Measurements from ENCODE around the gene KCTD2. TPM values are rescaled to one million over a fixed set of nuclear protein-coding genes. Genes with fewer than 3 reads are reported as not detected.

KCTD2 gene
- total and polyA plus RNA-seq, 2 experiments from 2014 or later = 12.7 to 19.1 TPM

DNA sequence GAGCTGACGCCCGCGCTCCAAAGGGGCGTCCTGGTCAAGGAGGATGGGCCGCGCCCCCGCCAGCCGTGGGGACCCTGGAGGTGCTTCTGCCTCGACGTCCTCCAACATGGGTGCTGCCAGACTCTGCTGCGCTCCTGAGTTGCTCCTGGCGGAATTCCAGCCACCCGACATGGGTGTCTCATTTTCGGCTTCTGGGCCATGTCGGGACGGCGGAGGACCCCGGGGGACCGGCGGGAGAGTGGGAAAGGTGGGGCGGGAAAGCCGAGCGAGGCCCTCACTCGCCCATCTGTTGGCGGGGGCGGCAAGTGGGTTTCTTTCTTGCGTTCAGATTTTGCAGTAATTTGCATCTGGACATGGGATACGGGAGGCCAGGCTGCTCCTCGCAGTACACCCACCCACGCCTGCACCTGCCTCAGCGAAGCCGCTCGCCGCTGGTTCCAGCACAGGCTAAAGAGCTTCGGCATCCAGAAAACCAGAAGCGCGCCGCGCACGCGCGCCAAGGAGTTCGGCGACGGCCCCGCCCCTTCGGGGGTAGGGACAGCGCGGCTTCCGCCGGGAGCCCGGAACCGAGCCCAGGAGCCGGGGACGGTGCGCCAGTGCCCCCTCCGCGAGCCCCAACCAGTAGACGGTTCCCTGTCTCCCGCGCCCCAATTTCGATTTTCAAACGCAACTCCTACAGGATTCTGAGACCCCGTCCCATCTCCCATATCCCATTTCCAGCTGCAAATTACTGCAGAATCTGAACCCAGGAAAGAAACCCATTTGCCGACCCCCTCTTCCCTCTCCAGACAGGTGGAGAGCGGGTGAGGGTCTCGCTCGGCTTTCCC lies 62.6 kb downstream of the KCTD2 start, which contains the start of gene ARMC7:
Gene ARMC7, plus strand, starts transcription at position 563 of the 827 bp plus-strand sequence. CDS start 320 bp downstream, outside the sequence.
- no peaks in the 10 kb centered on the region for H3K36me3 ChIP-seq (replicated peaks; ENCODE audit: insufficient read depth, low read depth)
- no peaks in the 10 kb centered on the region for H3K9me3 ChIP-seq (ENCODE audit: low read depth)
- TF ChIP-seq EZH2 (IDR thresholded peaks at IDR 0.05; ENCODE audit: borderline replicate concordance) = no peak
- TF ChIP-seq, protein P1, sequence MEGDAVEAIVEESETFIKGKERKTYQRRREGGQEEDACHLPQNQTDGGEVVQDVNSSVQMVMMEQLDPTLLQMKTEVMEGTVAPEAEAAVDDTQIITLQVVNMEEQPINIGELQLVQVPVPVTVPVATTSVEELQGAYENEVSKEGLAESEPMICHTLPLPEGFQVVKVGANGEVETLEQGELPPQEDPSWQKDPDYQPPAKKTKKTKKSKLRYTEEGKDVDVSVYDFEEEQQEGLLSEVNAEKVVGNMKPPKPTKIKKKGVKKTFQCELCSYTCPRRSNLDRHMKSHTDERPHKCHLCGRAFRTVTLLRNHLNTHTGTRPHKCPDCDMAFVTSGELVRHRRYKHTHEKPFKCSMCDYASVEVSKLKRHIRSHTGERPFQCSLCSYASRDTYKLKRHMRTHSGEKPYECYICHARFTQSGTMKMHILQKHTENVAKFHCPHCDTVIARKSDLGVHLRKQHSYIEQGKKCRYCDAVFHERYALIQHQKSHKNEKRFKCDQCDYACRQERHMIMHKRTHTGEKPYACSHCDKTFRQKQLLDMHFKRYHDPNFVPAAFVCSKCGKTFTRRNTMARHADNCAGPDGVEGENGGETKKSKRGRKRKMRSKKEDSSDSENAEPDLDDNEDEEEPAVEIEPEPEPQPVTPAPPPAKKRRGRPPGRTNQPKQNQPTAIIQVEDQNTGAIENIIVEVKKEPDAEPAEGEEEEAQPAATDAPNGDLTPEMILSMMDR (IDR thresholded peaks at IDR 0.05; ENCODE audit: poor library complexity) = no peak
- no peak for TF ChIP-seq EZH2phosphoT487 (IDR thresholded peaks at IDR 0.05; ENCODE audit: low read depth, severe bottlenecking, unreplicated experiment)
- peak; percentile 95 for DNase-seq (ENCODE audit: low spot score)
- H3K27me3 ChIP-seq = no peaks in the 10 kb centered on the region
- H3K27ac ChIP-seq = peak within 1 kb of the TSS; percentile 47
- no peaks in the 10 kb centered on the region for H3K9me2 ChIP-seq (replicated peaks; ENCODE audit: insufficient read depth)
- H2AFZ ChIP-seq = peak within 1 kb of the TSS; percentile 96
- H4K20me1 ChIP-seq (ENCODE audit: insufficient read depth, poor library complexity, severe bottlenecking) = no peaks in the 10 kb centered on the region
- peak within 1 kb of the TSS; percentile 98 for H3K4me2 ChIP-seq
- under 1% methylated on average over 61 of the region's 68 CpGs for WGBS (ENCODE audit: low lambda C conversion rate, missing lambda C conversion rate)
- peaks cover 27% of the 10 kb centered on the region for H3K79me2 ChIP-seq
- peak within 1 kb of the TSS; percentile 68 for H3K4me3 ChIP-seq
- peaks cover 16% of the 10 kb centered on the region for H3K4me1 ChIP-seq (ENCODE audit: insufficient read depth)

GRCh38 chr17:75110234-75110937 lies 63.4 kb downstream of the KCTD2 start:
- H3K9me2 ChIP-seq (replicated peaks; ENCODE audit: insufficient read depth) = no peaks in the 10 kb centered on the region
- no peaks in the 10 kb centered on the region for H4K20me1 ChIP-seq (ENCODE audit: insufficient read depth, poor library complexity, severe bottlenecking)
- DNase-seq (ENCODE audit: low spot score) = no peak
- H3K27ac ChIP-seq = peak overlapping the region; percentile 47
- no peaks in the 10 kb centered on the region for H3K9me3 ChIP-seq (ENCODE audit: low read depth)
- TF ChIP-seq EZH2phosphoT487 (IDR thresholded peaks at IDR 0.05; ENCODE audit: low read depth, severe bottlenecking, unreplicated experiment) = no peak
- TF ChIP-seq EZH2 (IDR thresholded peaks at IDR 0.05; ENCODE audit: borderline replicate concordance) = no peak
- TF ChIP-seq, protein P1 (IDR thresholded peaks at IDR 0.05; ENCODE audit: poor library complexity) = no peak
- peak overlapping the region; percentile 98 for H3K4me2 ChIP-seq
- 24% methylated on average over 40 of the region's 40 CpGs for WGBS (ENCODE audit: low lambda C conversion rate, missing lambda C conversion rate)
- H3K4me1 ChIP-seq (ENCODE audit: insufficient read depth) = peaks cover 16% of the 10 kb centered on the region
- no peaks in the 10 kb centered on the region for H3K27me3 ChIP-seq
- peak overlapping the region; percentile 68 for H3K4me3 ChIP-seq
- H3K79me2 ChIP-seq = peaks cover 32% of the 10 kb centered on the region
- peak overlapping the region; percentile 96 for H2AFZ ChIP-seq
- H3K36me3 ChIP-seq (replicated peaks; ENCODE audit: insufficient read depth, low read depth) = no peaks in the 10 kb centered on the region

DNA sequence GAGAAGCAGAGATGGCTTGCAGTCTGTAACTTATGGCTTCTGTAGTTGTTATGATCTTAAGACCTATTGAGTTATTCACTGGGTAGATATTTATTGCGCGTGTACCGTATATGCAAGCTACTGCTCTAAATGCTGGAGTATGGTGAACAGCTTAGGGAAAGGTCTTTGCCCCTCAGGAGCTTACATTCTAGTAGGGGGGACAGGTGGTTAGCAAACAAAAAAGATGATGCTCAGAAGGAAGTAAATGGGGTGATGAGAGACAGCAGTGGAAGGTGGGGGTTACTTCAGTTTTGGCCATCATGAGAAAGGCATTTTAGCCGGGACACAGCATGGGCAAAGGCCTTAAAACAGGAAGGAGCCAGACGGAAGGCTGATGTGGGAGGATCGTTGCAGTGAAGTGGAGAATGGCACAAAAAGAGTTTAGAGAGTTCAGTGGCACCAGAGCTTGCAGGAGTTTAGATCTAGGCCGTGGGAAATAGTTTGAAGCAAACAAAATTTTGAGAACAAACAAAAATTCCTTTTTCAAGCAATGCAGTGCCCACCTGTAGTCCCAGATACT lies 64.8 kb downstream of the KCTD2 start:
- Histone ChIP-seq H3K4me2 (peak overlapping the region; percentile 98), H2AFZ (no peak overlapping the region), H3K9me3 (ENCODE audit: low read depth) (no peaks in the 10 kb centered on the region), H3K79me2 (peaks cover 36% of the 10 kb centered on the region), H3K4me1 (ENCODE audit: insufficient read depth) (peaks cover 16% of the 10 kb centered on the region), H3K9me2 (replicated peaks; ENCODE audit: insufficient read depth) (no peaks in the 10 kb centered on the region), H3K27ac (no peak overlapping the region), H3K36me3 (replicated peaks; ENCODE audit: insufficient read depth, low read depth) (no peaks in the 10 kb centered on the region), H3K4me3 (no peak overlapping the region), H4K20me1 (ENCODE audit: insufficient read depth, poor library complexity, severe bottlenecking) (no peaks in the 10 kb centered on the region), H3K27me3 (no peaks in the 10 kb centered on the region)
- WGBS (ENCODE audit: low lambda C conversion rate, missing lambda C conversion rate) = 92% methylated on average over 7 of the region's 7 CpGs
- TF ChIP-seq, protein P1 (IDR thresholded peaks at IDR 0.05; ENCODE audit: poor library complexity) = no peak
- no peak for DNase-seq (ENCODE audit: low spot score)

Measured in hepatocyte (in vitro differentiated cells).